ENCODE results near the gene CNTNAP2.

Gene CNTNAP2

DNA sequence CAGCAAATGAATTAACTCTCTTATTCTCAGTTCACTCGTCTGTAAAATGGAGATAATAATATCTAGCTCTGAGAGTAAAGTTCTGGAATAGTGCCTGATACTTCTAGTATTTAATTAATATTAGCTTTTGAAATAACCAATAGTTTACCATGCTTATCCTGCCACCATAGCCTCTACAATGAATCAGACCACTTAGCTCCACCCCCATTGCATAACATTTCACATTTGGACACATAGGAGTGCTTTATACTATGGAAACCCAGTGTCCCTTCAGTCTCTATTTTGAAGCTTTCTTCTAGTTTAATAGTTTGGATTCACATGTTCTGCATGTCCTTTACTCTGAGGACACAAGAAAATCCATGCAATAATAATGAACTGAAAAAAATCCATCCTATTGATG is 2046.6 kb downstream of the CNTNAP2 start:
- Histone ChIP-seq H3K9me3 (ENCODE audit: control insufficient read depth, low read depth, low read length) (no peaks in the 10 kb centered on the region), H3K27ac (ENCODE audit: low read length) (no peak overlapping the region), H3K4me1 (ENCODE audit: control insufficient read depth, low read depth, low read length) (no peaks in the 10 kb centered on the region), H3K4me3 (ENCODE audit: low read length) (no peak overlapping the region), H3K9ac (ENCODE audit: low read length) (no peak overlapping the region), H3K36me3 (ENCODE audit: control insufficient read depth, low read depth, low read length) (no peaks in the 10 kb centered on the region), H3K27me3 (ENCODE audit: control insufficient read depth, insufficient read depth, low read length) (no peaks in the 10 kb centered on the region)

DNA sequence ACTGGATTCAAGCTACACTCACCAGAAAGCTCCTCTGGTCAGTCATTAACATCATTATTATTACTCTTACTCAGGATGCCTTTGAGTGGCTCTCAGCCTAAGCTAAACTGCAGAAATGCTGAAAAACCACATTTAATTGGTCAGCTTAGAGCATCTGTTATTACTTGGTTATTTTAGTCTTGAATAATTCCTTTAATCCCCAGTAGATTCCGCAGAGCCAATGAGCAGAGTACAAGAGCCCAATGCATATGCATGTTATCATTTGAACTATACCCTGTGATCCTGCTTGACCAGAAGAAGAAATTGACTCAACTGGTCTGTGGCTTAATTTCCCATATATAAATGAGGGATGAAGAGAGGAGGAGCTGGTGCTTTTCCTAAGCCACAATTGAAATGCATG is 2056.3 kb downstream of the CNTNAP2 start:
- no peak overlapping the region for H3K4me3 ChIP-seq (ENCODE audit: low read length)
- no peaks in the 10 kb centered on the region for H3K9me3 ChIP-seq (ENCODE audit: control insufficient read depth, low read depth, low read length)
- no peaks in the 10 kb centered on the region for H3K27me3 ChIP-seq (ENCODE audit: control insufficient read depth, insufficient read depth, low read length)

DNA sequence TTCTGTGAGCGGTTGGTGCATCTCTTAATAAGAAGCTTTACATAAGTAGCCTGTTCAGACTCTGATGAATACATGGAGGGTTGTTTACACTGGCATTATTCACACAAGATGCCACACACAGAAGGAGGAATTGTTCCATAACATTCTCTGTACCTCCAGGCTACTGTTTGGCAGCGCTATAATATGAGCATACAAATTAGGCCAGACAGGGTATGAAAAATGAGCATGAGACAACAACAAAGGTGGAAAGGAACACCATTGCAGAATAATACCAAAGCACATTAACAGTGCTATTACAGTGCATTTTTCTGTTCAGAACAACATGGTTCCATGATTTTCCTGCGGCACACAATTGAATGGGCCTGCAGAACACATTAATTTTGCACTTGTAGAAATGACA is 2056.8 kb downstream of the CNTNAP2 start:
- Histone ChIP-seq H3K9me3 (ENCODE audit: control insufficient read depth, low read depth, low read length) (no peaks in the 10 kb centered on the region), H3K36me3 (ENCODE audit: control insufficient read depth, low read depth, low read length) (no peaks in the 10 kb centered on the region), H3K4me1 (ENCODE audit: control insufficient read depth, low read depth, low read length) (no peaks in the 10 kb centered on the region), H3K27me3 (ENCODE audit: control insufficient read depth, insufficient read depth, low read length) (no peaks in the 10 kb centered on the region), H3K27ac (ENCODE audit: low read length) (no peak overlapping the region), H3K4me3 (ENCODE audit: low read length) (no peak overlapping the region), H3K9ac (ENCODE audit: low read length) (no peak overlapping the region)

More for the DNA sequence above, 2056.3 kb downstream of the CNTNAP2 start:
- Histone ChIP-seq H3K36me3 (ENCODE audit: control insufficient read depth, low read depth, low read length) (no peaks in the 10 kb centered on the region), H3K4me1 (ENCODE audit: control insufficient read depth, low read depth, low read length) (no peaks in the 10 kb centered on the region), H3K9ac (ENCODE audit: low read length) (no peak overlapping the region), H3K27ac (ENCODE audit: low read length) (no peak overlapping the region)

DNA sequence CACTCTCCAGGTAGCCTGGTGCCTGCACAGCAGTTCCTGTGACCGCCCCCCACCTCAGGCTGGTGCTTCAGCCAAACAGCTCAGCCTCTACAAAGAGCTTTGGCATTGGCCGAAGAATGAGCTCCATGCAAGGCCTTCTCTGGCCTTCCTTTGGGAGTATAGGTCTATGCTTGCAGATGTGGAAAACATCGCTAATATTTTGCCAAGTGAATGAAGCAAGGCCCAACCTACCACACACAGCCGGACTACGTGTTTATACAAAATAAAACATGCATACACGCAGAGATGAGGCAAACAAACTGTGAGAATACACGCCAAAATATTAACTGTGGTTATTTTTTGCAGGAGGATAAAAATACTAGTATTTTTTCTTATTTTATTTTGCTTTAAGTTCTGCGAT is 2057.8 kb downstream of the CNTNAP2 start:
- Histone ChIP-seq H3K27ac (ENCODE audit: low read length) (no peak overlapping the region), H3K4me1 (ENCODE audit: control insufficient read depth, low read depth, low read length) (no peaks in the 10 kb centered on the region), H3K27me3 (ENCODE audit: control insufficient read depth, insufficient read depth, low read length) (no peaks in the 10 kb centered on the region), H3K9ac (ENCODE audit: low read length) (no peak overlapping the region), H3K9me3 (ENCODE audit: control insufficient read depth, low read depth, low read length) (no peaks in the 10 kb centered on the region), H3K36me3 (ENCODE audit: control insufficient read depth, low read depth, low read length) (no peaks in the 10 kb centered on the region), H3K4me3 (ENCODE audit: low read length) (no peak overlapping the region)

GRCh38 chr7:148175512-148175911 is 2058.9 kb downstream of the CNTNAP2 start:
- Histone ChIP-seq H3K27me3 (ENCODE audit: control insufficient read depth, insufficient read depth, low read length) (no peaks in the 10 kb centered on the region), H3K27ac (ENCODE audit: low read length) (no peak overlapping the region), H3K9ac (ENCODE audit: low read length) (no peak overlapping the region), H3K4me1 (ENCODE audit: control insufficient read depth, low read depth, low read length) (no peaks in the 10 kb centered on the region), H3K9me3 (ENCODE audit: control insufficient read depth, low read depth, low read length) (no peaks in the 10 kb centered on the region), H3K36me3 (ENCODE audit: control insufficient read depth, low read depth, low read length) (no peaks in the 10 kb centered on the region), H3K4me3 (ENCODE audit: low read length) (no peak overlapping the region)

- Histone ChIP-seq H3K36me3 (ENCODE audit: control insufficient read depth, low read depth, low read length) (no peaks in the 10 kb centered on the region), H3K9me3 (ENCODE audit: control insufficient read depth, low read depth, low read length) (no peaks in the 10 kb centered on the region), H3K4me3 (ENCODE audit: low read length) (no peak overlapping the region), H3K27me3 (ENCODE audit: control insufficient read depth, insufficient read depth, low read length) (no peaks in the 10 kb centered on the region), H3K9ac (ENCODE audit: low read length) (no peak overlapping the region), H3K4me1 (ENCODE audit: control insufficient read depth, low read depth, low read length) (no peaks in the 10 kb centered on the region), H3K27ac (ENCODE audit: low read length) (no peak overlapping the region)
These were observed 2061.4 kb downstream of the CNTNAP2 start for GRCh38 chr7:148177972-148178371.

GRCh38 chr7:148180075-148180474 is 2063.5 kb downstream of the CNTNAP2 start:
- Histone ChIP-seq H3K27me3 (ENCODE audit: control insufficient read depth, insufficient read depth, low read length) (no peaks in the 10 kb centered on the region), H3K9me3 (ENCODE audit: control insufficient read depth, low read depth, low read length) (no peaks in the 10 kb centered on the region), H3K4me1 (ENCODE audit: control insufficient read depth, low read depth, low read length) (peaks cover 2% of the 10 kb centered on the region), H3K36me3 (ENCODE audit: control insufficient read depth, low read depth, low read length) (no peaks in the 10 kb centered on the region), H3K4me3 (ENCODE audit: low read length) (no peak overlapping the region), H3K9ac (ENCODE audit: low read length) (no peak overlapping the region), H3K27ac (ENCODE audit: low read length) (no peak overlapping the region)

- no peaks in the 10 kb centered on the region for H3K9me3 ChIP-seq (ENCODE audit: control insufficient read depth, low read depth, low read length)
- H3K36me3 ChIP-seq (ENCODE audit: control insufficient read depth, low read depth, low read length) = no peaks in the 10 kb centered on the region
- H3K9ac ChIP-seq (ENCODE audit: low read length) = no peak overlapping the region
- H3K27ac ChIP-seq (ENCODE audit: low read length) = no peak overlapping the region
- H3K4me3 ChIP-seq (ENCODE audit: low read length) = no peak overlapping the region
- H3K4me1 ChIP-seq (ENCODE audit: control insufficient read depth, low read depth, low read length) = peaks cover 3% of the 10 kb centered on the region
- H3K27me3 ChIP-seq (ENCODE audit: control insufficient read depth, insufficient read depth, low read length) = no peaks in the 10 kb centered on the region
These were observed 2065.7 kb downstream of the CNTNAP2 start for GRCh38 chr7:148182264-148182663.

DNA sequence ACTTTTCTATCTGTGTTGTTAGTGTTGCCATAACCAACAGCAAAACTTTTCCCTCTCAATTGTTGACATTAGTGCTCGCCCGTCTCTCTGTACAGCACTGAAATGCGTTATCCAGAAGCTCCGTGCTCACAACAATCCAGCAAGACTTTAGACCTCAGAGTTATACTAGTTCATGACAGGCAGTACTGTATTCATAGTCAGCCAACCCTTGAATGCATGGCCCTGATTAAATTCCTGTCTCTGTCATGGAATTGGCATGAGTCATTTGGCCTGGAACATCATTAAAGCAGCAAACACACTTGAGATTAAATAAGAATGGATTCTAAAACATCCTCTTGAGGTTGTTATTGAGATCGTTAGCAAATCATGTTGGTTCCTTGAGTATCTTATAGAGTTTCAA is 2068.4 kb downstream of the CNTNAP2 start:
- Histone ChIP-seq H3K27me3 (ENCODE audit: control insufficient read depth, insufficient read depth, low read length) (no peaks in the 10 kb centered on the region), H3K9ac (ENCODE audit: low read length) (no peak overlapping the region), H3K9me3 (ENCODE audit: control insufficient read depth, low read depth, low read length) (no peaks in the 10 kb centered on the region), H3K36me3 (ENCODE audit: control insufficient read depth, low read depth, low read length) (no peaks in the 10 kb centered on the region), H3K4me3 (ENCODE audit: low read length) (no peak overlapping the region), H3K4me1 (ENCODE audit: control insufficient read depth, low read depth, low read length) (peaks cover 3% of the 10 kb centered on the region), H3K27ac (ENCODE audit: low read length) (no peak overlapping the region)

- H3K9ac ChIP-seq (ENCODE audit: low read length) = no peak overlapping the region
- H3K27me3 ChIP-seq (ENCODE audit: control insufficient read depth, insufficient read depth, low read length) = no peaks in the 10 kb centered on the region
- H3K36me3 ChIP-seq (ENCODE audit: control insufficient read depth, low read depth, low read length) = no peaks in the 10 kb centered on the region
- H3K4me1 ChIP-seq (ENCODE audit: control insufficient read depth, low read depth, low read length) = peaks cover 3% of the 10 kb centered on the region
- H3K27ac ChIP-seq (ENCODE audit: low read length) = no peak overlapping the region
- H3K9me3 ChIP-seq (ENCODE audit: control insufficient read depth, low read depth, low read length) = no peaks in the 10 kb centered on the region
- no peak overlapping the region for H3K4me3 ChIP-seq (ENCODE audit: low read length)
These were observed 2070.9 kb downstream of the CNTNAP2 start for GRCh38 chr7:148187471-148187870.

DNA sequence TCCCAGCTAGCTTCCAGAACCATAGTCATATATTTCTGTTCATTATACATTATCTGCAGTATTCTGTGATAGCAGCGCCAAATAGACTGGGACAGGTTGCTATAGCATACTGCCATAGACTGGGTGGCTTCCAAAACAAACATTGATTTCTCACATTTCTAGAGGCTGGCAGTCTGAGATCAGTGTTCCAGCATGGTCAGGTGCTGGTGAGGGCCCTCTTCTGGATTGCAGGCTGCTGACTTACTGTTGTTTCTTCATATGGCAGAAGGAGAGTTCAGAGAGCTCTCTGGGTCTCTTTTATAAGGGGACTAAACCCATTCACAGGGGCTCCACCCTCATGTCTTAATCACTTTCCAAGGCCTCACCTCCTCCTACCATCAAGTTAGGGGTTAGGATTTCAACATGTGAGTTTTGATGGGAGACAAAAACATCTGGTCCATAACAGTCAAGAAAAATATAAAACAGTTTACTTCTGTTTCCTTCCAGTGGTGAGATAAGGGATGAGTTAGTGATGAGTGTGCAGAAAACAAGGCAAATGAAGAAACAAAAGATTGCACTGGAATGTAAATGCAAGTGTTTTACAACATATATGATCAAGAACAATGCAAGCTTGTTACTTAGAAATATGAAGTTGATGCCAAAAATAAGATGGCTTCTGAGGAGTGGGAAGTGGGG is 2074.9 kb downstream of the CNTNAP2 start:
- H3K27me3 ChIP-seq (ENCODE audit: control insufficient read depth, insufficient read depth, low read length) = no peaks in the 10 kb centered on the region
- H3K9me3 ChIP-seq (ENCODE audit: control insufficient read depth, low read depth, low read length) = no peaks in the 10 kb centered on the region
- no peak overlapping the region for H3K27ac ChIP-seq (ENCODE audit: low read length)
- H3K4me3 ChIP-seq (ENCODE audit: low read length) = no peak overlapping the region
- no peaks in the 10 kb centered on the region for H3K36me3 ChIP-seq (ENCODE audit: control insufficient read depth, low read depth, low read length)
- no peak overlapping the region for H3K9ac ChIP-seq (ENCODE audit: low read length)
- no peaks in the 10 kb centered on the region for H3K4me1 ChIP-seq (ENCODE audit: control insufficient read depth, low read depth, low read length)

- H3K4me3 ChIP-seq (ENCODE audit: low read length) = no peak overlapping the region
- H3K27ac ChIP-seq (ENCODE audit: low read length) = no peak overlapping the region
- H3K9me3 ChIP-seq (ENCODE audit: control insufficient read depth, low read depth, low read length) = no peaks in the 10 kb centered on the region
- no peaks in the 10 kb centered on the region for H3K4me1 ChIP-seq (ENCODE audit: control insufficient read depth, low read depth, low read length)
- H3K27me3 ChIP-seq (ENCODE audit: control insufficient read depth, insufficient read depth, low read length) = no peaks in the 10 kb centered on the region
- H3K36me3 ChIP-seq (ENCODE audit: control insufficient read depth, low read depth, low read length) = no peaks in the 10 kb centered on the region
- H3K9ac ChIP-seq (ENCODE audit: low read length) = no peak overlapping the region
These were observed 2075.9 kb downstream of the CNTNAP2 start for GRCh38 chr7:148192491-148192890.
